SK-N-SH treated with all-trans-retinoic acid at 6 μM for 48 hours (cell line): Measurements from ENCODE around the gene KIF14.

Source experiments
- ATAC-seq: fragments of 200-7000 bp; cut with Tn5 transposase; 3 replicates; pipeline ENCODE4 v1.9.1; 2020; ENCODE audit warnings: mild to moderate bottlenecking, moderate library complexity
- ARNTL ChIP-seq: fragments of 450-650 bp; formaldehyde crosslinking; IDR thresholded peaks from 2 replicates; pipeline ENCODE4 v1.5.0; 2020; ENCODE audit warnings: low read depth, mild to moderate bottlenecking, moderate library complexity, borderline replicate concordance
- BACH2 ChIP-seq: fragments of 250-450 bp; sonication (Bioruptor Pico); IDR thresholded peaks from 2 replicates; pipeline ENCODE4 v1.9.0; 2021; ENCODE audit warnings: mild to moderate bottlenecking, borderline replicate concordance
- CREB5 ChIP-seq: fragments of 250-450 bp; sonication (Bioruptor Pico); IDR thresholded peaks from 2 replicates; pipeline ENCODE4 v1.5.1; 2020; ENCODE audit warnings: low read depth, mild to moderate bottlenecking, moderate library complexity
- CSDC2 ChIP-seq: fragments of 250-450 bp; sonication (Bioruptor Pico); IDR thresholded peaks from 2 replicates; pipeline ENCODE4 v1.5.0; 2020; ENCODE audit warnings: mild to moderate bottlenecking, moderate library complexity
- ESRRG ChIP-seq: fragments of 250-450 bp; sonication (Bioruptor Pico); IDR thresholded peaks from 2 replicates; pipeline ENCODE4 v1.6.1; 2021; ENCODE audit warnings: mild to moderate bottlenecking
- GLIS3 ChIP-seq: fragments of 250-450 bp; sonication (Bioruptor Pico); IDR thresholded peaks from 2 replicates; pipeline ENCODE4 v1.5.0; 2020; ENCODE audit warnings: mild to moderate bottlenecking, moderate library complexity
- ISL1 ChIP-seq: fragments of 250-450 bp; sonication (Bioruptor Pico); IDR thresholded peaks from 2 replicates; pipeline ENCODE4 v2.1.2; 2022; ENCODE audit warnings: mild to moderate bottlenecking, moderate library complexity
- OSR1 ChIP-seq: fragments of 250-450 bp; sonication (Bioruptor Pico); IDR thresholded peaks from 2 replicates; pipeline ENCODE4 v1.8.0; 2022; ENCODE audit warnings: moderate library complexity, mild to moderate bottlenecking, inconsistent platforms
- PPARA ChIP-seq: fragments of 250-450 bp; sonication (Bioruptor Pico); IDR thresholded peaks from 2 replicates; pipeline ENCODE4 v1.5.0; 2020; ENCODE audit warnings: mild to moderate bottlenecking, borderline replicate concordance
- RARB ChIP-seq: fragments of 250-450 bp; sonication (Bioruptor Pico); IDR thresholded peaks from 2 replicates; pipeline ENCODE4 v1.8.0; 2021; ENCODE audit warnings: mild to moderate bottlenecking, moderate library complexity
- SNAI2 ChIP-seq: fragments of 250-450 bp; sonication (Bioruptor Pico); IDR thresholded peaks from 2 replicates; pipeline ENCODE4 v1.5.0; 2020; ENCODE audit warnings: mild to moderate bottlenecking, moderate library complexity
- TOX ChIP-seq: fragments of 250-450 bp; sonication (Bioruptor Pico); IDR thresholded peaks from 2 replicates; pipeline ENCODE4 v1.8.0; 2021; ENCODE audit warnings: mild to moderate bottlenecking, moderate library complexity, borderline replicate concordance
- ZC3H10 ChIP-seq: fragments of 250-450 bp; sonication (Bioruptor Pico); IDR thresholded peaks from 2 replicates; pipeline ENCODE4 v1.5.1; 2021; ENCODE audit warnings: mild to moderate bottlenecking, moderate library complexity
- ZFP30 ChIP-seq: fragments of 450-650 bp; formaldehyde crosslinking; IDR thresholded peaks from 2 replicates; pipeline ENCODE4 v1.5.0; 2022; ENCODE audit warnings: mild to moderate bottlenecking, moderate library complexity
- ZNF565 ChIP-seq: fragments of 450-650 bp; formaldehyde crosslinking; conservative IDR thresholded peaks from 2 replicates; pipeline ENCODE4 v1.5.0; 2020; ENCODE audit warnings: low read depth, mild to moderate bottlenecking, moderate library complexity
- ZNF70 ChIP-seq: fragments of 450-650 bp; formaldehyde crosslinking; IDR thresholded peaks from 2 replicates; pipeline ENCODE4 v1.5.0; 2020; ENCODE audit warnings: mild to moderate bottlenecking, moderate library complexity
- TF ChIP-seq, protein P1 (sequence below): fragments of 250-450 bp; sonication (Bioruptor Pico); IDR thresholded peaks from 2 replicates; pipeline ENCODE4 v1.8.0; 2021; ENCODE audit warnings: low read depth, mild to moderate bottlenecking, moderate library complexity, borderline replicate concordance
- TF ChIP-seq, protein P2 (sequence below): fragments of 250-450 bp; sonication (Bioruptor Pico); IDR thresholded peaks from 2 replicates; pipeline ENCODE4 v1.8.0; 2020; ENCODE audit warnings: mild to moderate bottlenecking, moderate library complexity, borderline replicate concordance
- TF ChIP-seq, protein P3 (sequence below): fragments of 250-450 bp; sonication (Bioruptor Pico); IDR thresholded peaks from 2 replicates; pipeline ENCODE4 v1.5.1; 2021; ENCODE audit warnings: mild to moderate bottlenecking, moderate library complexity
- TF ChIP-seq, protein P4 (sequence below): fragments of 250-450 bp; sonication (Bioruptor Pico); IDR thresholded peaks from 2 replicates; pipeline ENCODE4 v1.5.0; 2020; ENCODE audit warnings: mild to moderate bottlenecking, moderate library complexity

The KIF14 gene

GRCh38 chr1:200652378-200652777 is 31.8 kb upstream of the KIF14 start:
- no peak for ATAC-seq
- TF ChIP-seq, protein P1, sequence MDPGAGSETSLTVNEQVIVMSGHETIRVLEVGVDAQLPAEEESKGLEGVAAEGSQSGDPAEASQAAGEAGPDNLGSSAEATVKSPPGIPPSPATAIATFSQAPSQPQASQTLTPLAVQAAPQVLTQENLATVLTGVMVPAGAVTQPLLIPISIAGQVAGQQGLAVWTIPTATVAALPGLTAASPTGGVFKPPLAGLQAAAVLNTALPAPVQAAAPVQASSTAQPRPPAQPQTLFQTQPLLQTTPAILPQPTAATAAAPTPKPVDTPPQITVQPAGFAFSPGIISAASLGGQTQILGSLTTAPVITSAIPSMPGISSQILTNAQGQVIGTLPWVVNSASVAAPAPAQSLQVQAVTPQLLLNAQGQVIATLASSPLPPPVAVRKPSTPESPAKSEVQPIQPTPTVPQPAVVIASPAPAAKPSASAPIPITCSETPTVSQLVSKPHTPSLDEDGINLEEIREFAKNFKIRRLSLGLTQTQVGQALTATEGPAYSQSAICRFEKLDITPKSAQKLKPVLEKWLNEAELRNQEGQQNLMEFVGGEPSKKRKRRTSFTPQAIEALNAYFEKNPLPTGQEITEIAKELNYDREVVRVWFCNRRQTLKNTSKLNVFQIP (CRISPR knock-in tag): no peak
- TF ChIP-seq ZC3H10 (CRISPR knock-in tag) (no peak), CSDC2 (no peak), BACH2 (CRISPR knock-in tag) (no peak), CREB5 (CRISPR knock-in tag) (no peak), RARB (CRISPR knock-in tag) (no peak), TOX (CRISPR knock-in tag) (no peak), GLIS3 (CRISPR knock-in tag) (no peak), SNAI2 (CRISPR knock-in tag) (no peak), ZNF565 (CRISPR knock-in tag) (no peak), ISL1 (CRISPR knock-in tag) (no peak), PPARA (CRISPR knock-in tag) (no peak)
- TF ChIP-seq, protein P2, sequence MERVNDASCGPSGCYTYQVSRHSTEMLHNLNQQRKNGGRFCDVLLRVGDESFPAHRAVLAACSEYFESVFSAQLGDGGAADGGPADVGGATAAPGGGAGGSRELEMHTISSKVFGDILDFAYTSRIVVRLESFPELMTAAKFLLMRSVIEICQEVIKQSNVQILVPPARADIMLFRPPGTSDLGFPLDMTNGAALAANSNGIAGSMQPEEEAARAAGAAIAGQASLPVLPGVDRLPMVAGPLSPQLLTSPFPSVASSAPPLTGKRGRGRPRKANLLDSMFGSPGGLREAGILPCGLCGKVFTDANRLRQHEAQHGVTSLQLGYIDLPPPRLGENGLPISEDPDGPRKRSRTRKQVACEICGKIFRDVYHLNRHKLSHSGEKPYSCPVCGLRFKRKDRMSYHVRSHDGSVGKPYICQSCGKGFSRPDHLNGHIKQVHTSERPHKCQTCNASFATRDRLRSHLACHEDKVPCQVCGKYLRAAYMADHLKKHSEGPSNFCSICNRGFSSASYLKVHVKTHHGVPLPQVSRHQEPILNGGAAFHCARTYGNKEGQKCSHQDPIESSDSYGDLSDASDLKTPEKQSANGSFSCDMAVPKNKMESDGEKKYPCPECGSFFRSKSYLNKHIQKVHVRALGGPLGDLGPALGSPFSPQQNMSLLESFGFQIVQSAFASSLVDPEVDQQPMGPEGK (CRISPR knock-in tag): no peak
- TF ChIP-seq, protein P3, sequence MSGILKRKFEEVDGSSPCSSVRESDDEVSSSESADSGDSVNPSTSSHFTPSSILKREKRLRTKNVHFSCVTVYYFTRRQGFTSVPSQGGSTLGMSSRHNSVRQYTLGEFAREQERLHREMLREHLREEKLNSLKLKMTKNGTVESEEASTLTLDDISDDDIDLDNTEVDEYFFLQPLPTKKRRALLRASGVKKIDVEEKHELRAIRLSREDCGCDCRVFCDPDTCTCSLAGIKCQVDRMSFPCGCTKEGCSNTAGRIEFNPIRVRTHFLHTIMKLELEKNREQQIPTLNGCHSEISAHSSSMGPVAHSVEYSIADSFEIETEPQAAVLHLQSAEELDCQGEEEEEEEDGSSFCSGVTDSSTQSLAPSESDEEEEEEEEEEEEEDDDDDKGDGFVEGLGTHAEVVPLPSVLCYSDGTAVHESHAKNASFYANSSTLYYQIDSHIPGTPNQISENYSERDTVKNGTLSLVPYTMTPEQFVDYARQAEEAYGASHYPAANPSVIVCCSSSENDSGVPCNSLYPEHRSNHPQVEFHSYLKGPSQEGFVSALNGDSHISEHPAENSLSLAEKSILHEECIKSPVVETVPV (CRISPR knock-in tag): no peak

DNA sequence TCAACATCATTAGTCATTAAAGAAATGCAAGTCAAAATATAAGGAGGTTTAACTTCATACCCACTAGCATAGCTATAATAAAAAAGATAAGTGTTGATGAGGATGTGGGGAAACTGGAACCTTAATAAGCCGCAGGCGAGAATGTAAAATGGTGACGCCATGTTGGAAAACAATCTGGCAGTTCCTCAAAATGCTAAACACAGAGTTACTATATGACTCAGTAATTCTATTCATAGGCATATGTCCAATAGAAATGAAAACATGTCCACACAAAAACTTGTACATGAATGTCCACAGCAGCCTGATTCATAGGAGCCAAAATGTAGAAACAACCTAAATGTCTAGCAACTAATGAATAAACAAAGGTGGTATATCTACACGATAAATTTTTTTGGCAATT is 26.0 kb upstream of the KIF14 start:
- ATAC-seq: no peak
- TF ChIP-seq, protein P4, sequence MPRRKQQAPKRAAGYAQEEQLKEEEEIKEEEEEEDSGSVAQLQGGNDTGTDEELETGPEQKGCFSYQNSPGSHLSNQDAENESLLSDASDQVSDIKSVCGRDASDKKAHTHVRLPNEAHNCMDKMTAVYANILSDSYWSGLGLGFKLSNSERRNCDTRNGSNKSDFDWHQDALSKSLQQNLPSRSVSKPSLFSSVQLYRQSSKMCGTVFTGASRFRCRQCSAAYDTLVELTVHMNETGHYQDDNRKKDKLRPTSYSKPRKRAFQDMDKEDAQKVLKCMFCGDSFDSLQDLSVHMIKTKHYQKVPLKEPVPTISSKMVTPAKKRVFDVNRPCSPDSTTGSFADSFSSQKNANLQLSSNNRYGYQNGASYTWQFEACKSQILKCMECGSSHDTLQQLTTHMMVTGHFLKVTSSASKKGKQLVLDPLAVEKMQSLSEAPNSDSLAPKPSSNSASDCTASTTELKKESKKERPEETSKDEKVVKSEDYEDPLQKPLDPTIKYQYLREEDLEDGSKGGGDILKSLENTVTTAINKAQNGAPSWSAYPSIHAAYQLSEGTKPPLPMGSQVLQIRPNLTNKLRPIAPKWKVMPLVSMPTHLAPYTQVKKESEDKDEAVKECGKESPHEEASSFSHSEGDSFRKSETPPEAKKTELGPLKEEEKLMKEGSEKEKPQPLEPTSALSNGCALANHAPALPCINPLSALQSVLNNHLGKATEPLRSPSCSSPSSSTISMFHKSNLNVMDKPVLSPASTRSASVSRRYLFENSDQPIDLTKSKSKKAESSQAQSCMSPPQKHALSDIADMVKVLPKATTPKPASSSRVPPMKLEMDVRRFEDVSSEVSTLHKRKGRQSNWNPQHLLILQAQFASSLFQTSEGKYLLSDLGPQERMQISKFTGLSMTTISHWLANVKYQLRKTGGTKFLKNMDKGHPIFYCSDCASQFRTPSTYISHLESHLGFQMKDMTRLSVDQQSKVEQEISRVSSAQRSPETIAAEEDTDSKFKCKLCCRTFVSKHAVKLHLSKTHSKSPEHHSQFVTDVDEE (CRISPR knock-in tag): no peak
- no peak for TF ChIP-seq ESRRG (CRISPR knock-in tag)
- no peak for TF ChIP-seq ZFP30 (CRISPR knock-in tag)
- TF ChIP-seq OSR1 (CRISPR knock-in tag): no peak
- no peak for TF ChIP-seq ZNF565 (CRISPR knock-in tag)
- TF ChIP-seq, protein P2 (CRISPR knock-in tag): no peak
- TF ChIP-seq ISL1 (CRISPR knock-in tag): no peak
- TF ChIP-seq BACH2 (CRISPR knock-in tag): no peak
- no peak for TF ChIP-seq ARNTL (CRISPR knock-in tag)
- no peak for TF ChIP-seq ZNF70 (CRISPR knock-in tag)
- TF ChIP-seq TOX (CRISPR knock-in tag): no peak
- TF ChIP-seq CSDC2: no peak
